ENCODE results near the gene RCVRN.
A peak's percentile ranks its signal among the peaks of the same experiment; 100 is the strongest.

The RCVRN gene

DNA sequence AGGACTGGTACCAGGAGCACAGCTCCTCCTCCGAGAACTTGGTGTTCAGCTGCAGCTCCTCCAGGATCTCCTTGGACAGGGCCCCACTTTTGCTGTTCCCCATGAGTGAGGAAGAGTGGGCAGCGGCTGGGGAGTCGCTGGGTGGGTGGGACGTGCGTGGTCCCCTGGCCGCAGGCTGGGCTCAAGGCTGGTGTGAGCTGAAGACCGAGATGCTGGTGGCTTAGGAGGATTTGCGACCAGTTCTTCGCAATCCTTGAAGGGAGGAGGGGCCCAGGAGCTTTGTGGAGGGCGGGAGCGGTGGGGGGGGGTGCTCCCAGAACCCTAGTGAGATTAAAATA is at the start of gene RCVRN:
TSS of gene RCVRN (minus strand) at position 194 of the 338 bp plus-strand sequence. CDS start at position 103, 91 bp downstream.
- DNase-seq (ENCODE audit: low spot score): no peak

DNA sequence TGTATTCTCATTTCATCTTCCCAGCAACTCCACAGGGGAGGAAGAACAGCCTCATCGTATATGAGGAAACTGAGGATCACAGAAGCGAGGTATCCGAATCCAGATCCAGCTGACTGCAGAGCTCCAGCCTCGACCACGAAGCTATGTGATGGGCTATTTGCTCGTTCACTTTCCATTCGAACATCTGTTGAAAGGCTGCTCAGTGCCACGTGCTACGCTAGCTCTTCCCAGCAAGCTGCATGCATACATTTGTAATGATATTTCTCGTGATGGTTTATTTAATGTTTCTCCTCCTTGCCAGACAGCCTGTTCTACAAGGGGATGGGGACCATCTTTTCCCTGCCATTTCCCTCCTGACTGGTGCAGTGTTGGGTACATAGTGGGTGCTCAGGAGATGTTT is 48.4 kb upstream of the RCVRN start:
- no peak for DNase-seq (ENCODE audit: low spot score)

DNA sequence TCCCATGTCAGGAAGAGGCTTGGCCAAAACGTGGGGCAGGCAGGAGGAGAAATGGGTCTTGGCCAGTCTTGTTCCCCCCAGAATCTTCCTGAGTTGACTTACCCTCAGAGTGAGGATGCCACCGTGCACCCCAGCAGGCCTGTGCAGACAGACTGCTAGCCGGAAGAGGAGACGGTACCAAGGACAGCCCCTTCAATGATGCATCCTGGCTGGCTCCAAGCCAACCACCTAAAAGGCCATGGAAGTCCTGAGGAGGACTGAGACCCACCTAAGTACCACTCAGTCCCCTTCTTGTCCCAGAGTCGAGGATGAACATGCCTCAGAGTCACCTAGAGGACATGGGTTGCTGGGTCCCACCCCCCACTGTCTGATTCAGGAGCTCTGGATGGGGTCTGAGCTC is 46.7 kb upstream of the RCVRN start:
- no peak for DNase-seq (ENCODE audit: low spot score)

DNA sequence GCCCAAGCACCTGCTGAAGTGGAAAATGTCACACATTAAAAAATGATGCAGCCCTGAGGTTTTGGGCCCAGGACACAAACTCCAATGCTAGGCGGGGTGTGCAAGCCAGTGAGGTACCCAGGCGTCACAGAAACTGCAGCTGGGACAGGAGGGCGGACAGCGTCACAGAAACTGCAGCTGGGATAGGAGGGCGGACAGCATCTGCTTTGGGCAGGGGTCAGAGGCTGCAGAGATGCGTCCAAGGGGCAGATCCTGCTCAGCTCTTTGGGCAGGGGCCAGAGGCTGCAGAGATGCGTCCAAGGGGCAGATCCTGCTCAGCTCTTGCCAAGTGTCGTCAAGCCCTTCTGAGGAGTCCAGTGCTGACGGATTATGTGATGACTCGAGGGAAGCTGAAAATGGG is 43.9 kb upstream of the RCVRN start:
- no peak for DNase-seq (ENCODE audit: low spot score)

DNA sequence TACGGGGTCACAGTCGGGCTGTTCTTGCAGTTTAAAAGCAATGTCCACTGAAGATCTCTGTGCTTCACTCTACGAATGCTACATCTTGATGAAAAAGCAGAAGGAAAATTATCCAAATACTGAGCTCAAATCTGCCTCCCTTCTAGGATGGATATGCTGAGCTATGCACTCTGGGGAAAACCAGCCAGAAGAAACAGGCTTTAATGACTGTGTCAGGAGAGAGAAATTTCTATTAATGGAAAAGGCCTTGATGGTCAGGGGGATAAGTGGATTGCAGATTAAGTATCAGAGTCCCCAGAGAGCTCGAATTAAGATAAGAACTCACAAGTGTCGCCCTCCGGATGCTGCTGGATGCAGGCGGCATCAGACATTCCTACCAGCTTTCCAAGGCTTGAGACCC is 39.6 kb upstream of the RCVRN start:
- DNase-seq (ENCODE audit: low spot score): no peak

DNA sequence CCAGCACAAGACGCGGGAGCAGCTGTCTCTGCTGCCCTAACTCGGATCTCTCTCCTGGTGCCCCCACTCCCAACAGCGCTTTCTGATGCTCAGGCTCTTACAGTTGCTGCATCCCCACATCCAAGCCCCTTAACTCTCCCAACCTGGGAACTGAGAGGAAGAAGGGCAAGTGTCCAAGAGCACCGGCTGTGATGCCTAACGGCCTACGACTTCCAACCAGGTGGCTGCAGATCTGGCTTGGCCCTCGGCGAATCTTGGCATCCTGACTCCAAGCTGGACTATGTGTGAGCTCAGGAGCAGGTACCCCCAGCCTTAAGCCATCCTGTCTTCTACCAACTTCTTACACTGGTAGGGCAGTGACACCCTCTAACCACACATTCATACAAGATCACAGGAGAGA is 38.3 kb upstream of the RCVRN start:
- no peak for DNase-seq (ENCODE audit: low spot score)

DNA sequence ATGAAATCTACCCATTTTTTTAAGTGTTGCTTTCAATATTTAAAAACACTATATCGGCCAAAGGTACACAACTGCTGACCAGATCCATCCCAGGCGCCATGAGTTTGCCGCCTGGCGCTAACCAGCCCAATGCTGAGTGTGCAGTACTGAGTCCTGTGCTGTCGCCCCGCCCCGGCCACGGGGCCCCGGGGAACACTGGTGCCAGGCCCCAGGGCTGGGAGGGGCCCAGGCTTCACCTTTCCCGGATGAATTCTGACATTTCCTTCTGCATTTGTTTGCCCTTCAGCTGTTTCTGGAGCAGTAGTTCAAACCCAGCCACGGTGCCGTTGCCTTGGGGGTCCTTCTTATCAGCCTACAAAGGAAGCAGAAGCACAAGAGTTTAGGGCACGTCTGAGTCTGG is 37.8 kb upstream of the RCVRN start:
- DNase-seq (ENCODE audit: low spot score): no peak

DNA sequence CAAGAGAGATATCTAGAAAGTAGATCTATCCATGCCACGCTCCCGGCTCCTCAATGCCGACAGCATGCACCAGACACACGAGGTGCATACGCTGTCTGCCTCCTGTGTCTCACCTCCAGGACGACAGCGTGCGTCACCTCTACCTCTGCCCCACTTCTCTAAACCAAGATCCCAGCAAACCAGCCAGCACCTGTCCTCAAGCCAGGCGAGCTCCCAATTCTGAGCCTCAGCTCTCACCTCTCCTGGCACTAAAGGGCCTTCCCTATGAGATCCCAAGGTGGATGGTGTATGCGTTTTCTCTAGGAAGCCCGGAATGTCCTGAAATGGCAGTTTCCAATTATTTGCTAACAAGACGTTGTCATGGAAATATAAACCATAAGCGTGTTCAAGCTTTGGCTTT is 36.2 kb upstream of the RCVRN start:
- no peak for DNase-seq (ENCODE audit: low spot score)

DNA sequence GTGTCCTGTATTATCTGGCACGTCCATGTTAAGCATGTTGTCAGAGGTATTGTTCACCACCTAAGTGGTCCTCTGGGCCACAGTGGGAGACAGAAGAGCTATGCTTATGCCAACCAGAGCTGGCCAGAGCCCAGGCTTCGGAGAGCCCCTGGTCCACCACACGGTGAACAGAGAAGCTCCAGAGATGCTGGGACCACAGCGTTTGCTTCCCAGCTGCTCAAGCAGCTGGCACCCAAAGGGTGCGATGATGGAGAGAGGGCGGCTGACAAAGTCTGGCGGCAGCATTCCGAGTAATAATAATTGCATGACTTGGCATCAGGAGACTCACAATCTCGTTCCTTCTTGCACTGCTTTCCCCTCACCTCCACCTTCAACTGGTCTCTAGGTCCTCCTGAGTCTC is 35.8 kb upstream of the RCVRN start:
- no peak for DNase-seq (ENCODE audit: low spot score)

DNA sequence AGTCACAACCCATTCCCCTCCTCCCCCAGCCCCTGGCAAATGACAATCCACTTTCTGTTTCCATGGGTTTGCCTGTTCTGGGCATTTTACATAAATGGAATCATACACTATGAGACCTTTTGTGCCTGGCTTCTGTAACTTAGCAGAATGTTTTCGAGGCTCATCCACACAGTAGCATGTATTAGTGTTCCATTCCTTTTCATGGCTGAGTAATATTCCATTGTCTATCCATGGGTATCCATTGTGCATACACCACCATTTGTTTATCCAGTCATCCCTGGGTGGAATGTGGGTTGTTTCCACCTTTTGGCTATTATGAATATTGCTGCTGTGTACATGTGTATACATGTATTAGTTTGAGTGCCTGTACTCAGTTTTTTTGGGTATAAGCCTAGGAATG is 33.7 kb upstream of the RCVRN start:
- no peak for DNase-seq (ENCODE audit: low spot score)

DNA sequence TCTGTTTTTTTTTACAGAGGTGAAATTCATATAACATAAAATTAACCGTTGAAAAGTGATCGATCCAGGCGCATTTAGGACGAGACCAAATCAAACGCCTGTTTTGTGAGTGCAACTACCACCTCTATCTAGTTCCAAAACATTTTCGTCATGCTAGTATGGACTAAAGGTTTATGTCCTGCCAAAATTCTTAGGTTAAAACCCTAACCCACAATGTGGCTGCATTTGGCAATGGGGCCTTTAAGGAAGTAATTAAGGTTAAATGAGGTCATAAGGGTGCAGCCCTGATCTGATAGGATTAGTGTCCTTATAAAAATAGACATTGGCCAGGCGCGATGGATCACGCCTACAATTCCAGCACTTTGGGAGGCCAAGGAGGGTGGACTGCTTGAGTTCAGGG is 32.8 kb upstream of the RCVRN start:
- no peak for DNase-seq (ENCODE audit: low spot score)

DNA sequence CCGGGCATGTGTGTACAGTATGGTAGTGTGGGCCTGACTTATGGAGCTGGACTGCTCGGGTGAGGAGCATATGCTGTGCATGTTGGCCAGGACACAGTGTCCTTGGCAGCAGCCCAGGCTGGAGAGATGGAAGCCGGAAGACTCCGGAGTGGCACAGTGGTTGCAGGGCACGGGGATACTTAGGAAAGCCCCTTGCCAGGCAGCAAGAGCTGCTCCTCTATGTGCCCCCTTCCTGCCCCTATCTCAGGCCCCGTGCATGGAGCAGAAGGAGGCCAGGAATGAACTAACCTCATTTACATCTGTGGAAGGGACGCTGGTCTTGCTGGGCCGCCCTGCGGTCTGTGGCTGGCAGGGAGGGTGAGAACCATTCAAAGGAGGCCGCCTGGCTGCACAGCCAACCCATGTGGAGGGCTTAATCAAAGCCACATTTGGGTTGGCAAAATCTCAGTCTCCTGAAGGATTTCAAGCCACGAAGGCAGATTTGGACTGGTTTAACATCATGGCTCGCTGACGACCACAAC is 32.2 kb upstream of the RCVRN start:
- no peak for DNase-seq (ENCODE audit: low spot score)

DNA sequence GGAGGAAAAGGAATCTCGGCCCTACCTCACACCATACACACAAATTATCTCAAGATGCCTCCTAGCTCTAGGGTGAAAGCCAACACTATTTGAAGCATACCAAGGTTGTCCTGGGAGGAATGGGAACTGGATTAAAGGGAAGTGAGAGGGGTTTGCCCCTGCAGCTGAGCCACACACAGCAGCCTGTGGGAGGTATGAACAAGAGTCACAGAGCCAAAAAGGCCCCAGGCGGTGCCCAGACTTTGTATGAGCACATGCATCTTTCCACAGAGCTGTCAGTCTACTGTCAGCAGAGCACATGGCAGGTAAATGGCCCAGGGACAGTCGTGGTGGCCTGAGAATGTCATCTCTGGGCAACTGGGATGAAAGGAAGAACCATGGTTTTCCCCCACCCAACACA is 31.0 kb upstream of the RCVRN start:
- no peak for DNase-seq (ENCODE audit: low spot score)

DNA sequence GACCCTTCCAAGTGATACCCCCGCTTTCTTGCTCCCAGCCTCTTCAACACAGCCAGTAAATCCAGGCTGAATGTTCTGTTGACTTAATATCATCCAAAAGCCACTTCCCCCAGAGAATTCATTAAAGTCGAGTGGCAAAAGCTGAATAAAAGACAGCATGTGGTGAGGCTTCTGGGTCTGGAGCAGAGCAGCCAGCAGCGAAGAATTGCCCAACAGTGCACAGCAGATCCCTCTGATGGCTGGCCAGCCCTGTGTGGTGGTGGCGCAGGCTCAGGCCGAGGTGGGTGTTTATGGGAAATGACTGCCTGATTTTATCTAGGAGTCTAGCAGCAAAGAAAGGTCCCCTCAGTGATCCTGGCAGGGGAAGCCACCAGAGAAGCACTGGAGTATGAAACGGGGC is 30.3 kb upstream of the RCVRN start:
- DNase-seq (ENCODE audit: low spot score): no peak

DNA sequence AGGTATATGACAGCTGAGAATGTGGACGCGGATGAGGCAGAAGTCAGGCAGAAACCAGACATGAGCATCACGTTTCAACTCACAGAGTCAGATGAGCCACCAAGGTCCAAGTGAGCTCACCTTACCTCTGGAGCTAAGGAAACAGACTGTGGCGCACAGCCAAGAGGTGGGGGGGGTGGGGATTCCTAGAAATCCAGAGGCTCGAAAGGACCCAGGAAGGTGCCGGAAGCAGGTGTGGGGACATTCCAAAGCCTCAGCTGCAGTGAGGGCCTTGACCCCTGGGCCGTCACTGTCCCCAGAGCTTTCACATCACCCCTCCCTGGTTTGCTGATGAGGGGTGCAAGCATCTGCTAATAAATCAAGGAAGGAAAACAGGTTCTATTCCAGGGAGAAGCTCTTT is 29.3 kb upstream of the RCVRN start:
- no peak for DNase-seq (ENCODE audit: low spot score)

DNA sequence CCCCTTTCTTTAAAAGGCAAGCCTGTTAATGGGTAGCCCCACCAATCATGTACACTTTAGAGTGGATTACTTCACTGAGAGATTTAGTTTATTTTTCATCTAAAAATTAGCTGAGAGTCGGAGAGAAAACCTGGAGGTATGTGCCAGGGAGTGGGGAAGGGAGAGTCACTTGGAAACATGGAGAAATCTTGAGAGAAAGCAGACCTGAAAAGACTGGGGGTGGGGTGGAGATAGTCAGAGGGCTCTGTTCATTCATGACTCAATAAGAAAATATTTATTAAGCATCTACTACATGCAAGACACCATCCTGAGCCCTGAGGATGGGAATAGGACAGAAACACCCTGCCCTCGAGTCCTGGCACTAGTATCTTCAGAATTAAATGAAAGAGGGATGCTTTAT is 27.4 kb upstream of the RCVRN start:
- no peak for DNase-seq (ENCODE audit: low spot score)

DNA sequence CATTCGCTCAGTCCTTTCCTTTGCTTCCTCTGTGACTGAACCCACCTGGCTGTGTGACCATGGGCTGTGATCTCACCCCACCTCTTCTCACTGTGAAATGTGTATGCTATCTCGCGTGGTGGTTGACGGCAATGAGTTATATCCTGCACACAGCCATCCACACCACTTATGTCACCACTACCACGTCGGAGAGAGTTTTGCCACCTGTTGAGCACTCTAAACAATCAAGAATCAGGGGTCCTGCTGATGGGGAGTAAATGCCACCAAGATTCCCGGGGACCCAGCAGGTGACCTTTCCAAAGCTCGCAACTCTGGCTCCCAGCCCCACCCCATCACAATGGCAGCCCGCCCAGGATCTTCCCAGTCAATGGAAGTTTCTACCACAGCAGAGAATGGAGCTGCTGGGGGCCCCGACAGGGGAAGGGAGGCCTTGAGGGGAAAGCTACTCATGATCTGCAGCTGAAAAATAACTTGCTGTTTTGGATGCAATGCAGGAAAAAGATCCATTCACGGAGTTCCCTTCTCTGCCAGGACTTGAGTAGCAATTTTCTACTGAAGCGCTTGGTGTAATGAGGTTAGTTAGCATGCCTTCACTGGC is 26.2 kb upstream of the RCVRN start:
- no peak for DNase-seq (ENCODE audit: low spot score)

DNA sequence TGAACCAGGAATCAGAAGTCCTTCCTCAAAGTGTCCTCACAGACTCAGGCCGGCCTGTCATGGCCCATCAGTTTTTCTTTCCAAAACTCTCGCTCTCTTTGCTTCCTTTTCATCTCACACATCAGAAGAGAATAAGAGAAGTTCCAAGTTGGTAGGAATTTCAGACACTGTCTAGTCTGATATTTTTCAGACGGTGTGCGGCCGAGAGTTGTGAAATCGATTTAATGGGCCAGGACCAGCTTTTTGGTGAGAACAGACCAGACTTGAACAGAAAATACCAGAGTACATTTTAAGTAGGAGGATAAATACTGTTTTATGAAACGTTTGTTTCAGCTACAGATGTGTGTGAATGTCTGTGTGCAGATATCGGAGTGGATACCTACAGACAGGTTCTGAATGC is 24.8 kb upstream of the RCVRN start:
- DNase-seq (ENCODE audit: low spot score): no peak

DNA sequence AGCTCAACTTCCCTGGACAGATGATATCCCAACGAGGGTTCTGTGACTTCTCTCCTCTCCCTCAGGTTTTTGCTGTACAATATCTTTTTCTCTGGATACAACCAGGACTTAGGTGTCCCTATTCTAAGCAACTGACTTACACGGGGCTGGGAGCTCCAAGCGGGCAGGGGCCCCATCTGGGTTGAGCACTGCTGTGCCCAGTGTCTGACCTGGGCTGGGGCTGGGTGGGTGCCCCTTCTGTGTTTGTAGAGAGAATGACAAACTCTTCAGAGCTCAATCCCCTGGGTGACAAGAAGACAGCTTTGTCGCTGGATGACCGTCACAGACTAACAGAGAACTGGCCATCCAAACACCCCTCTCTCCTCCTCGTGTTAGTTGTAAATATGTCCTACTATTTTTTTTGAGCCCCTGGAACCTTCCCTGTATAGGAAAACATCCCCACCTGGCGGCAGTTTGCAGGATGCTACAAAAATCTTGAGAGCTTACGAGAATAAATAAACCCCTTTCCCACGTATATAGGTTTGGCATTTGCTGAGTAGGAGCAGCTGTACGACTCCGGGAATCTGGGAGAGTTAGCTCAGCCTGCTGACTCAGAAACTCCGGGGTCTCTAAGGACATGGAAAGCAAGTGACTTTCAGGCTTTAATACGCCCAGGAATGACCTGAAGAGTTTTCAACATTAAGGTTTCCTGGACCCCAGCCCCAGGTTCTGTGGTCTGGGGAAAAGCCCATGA is 23.7 kb upstream of the RCVRN start:
- peak; percentile 67 for DNase-seq (ENCODE audit: low spot score)

DNA sequence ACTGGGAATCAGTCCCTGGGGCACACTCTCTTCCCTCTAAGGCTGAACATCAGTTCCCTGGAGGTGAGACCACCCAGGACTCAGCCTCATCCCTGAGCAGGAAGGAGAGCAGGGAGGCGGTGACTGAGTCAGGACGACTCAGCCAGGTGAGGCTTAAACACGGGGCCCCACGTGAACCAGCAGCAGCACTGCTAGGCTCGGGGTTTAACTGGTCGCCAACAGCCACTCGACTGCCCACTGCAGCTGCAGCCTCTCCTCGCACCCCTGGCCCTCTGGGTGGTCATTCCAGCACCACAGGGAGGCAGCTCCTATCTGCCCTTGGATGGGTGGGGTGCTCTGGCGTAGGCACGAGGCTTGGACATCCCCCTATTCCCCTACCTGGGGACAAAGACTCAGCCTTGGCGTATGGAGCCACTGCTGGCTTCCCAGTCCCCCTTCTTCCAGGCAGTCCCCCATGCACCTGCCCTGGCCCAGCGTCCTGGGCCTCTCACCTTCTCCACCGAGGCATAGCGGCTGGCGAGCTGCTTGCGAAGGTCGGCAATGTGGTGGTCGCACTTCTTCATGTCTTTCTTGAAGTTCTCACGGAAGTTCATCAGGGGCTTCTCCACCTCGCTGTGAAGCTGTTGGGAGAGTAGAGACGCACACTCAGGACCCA is 21.2 kb upstream of the RCVRN start:
- DNase-seq (ENCODE audit: low spot score): no peak

DNA sequence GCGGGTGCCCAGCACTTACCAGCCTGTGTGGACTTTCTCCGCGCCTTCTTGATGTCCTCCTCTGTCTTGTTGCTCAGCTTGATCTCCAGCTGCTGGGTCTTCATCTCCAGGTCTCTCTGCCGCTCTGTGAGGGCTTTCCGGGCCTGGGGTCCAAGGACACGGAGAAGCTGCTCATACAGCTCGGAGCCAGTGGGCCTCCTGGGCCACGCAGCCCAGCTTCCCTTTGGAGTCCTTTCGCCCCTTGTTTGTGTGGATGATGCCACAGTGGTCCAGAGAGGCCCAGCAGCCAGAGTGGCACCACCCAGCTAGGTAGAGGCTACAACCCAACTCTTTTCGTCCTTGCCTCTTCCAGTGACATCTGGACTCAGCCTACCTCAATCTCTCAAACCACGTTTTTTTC is 20.4 kb upstream of the RCVRN start:
- DNase-seq (ENCODE audit: low spot score): no peak

DNA sequence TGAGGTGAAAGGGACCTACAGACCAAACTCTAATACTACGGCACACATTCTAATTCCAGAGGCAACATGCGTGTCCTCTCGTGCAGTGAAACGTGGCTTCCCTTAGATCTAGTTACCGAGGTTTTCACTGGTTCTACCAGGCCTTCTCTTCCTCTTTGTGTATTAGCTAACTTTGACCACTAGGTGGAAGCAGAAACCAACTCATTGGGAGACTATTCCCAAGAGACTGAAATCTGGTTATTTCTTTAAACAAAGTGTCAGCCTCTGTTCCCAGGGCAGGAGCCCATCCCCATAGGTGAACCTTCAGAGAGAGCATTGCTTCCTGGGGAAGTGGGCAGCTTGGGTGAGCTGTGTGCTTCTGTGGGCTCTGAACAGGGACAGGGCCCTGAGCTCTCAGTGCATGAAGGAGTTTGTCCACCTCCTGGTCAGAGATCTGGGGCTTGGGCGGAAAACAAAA is 19.7 kb upstream of the RCVRN start:
- peak; percentile 77 for DNase-seq (ENCODE audit: low spot score)

Measured in LoVo (cell line).